Spleen (tissue), 11 donors: Measurements from ENCODE around the gene PDE4D. TPM values are rescaled to one million over a fixed set of nuclear protein-coding genes. Genes with fewer than 3 reads are reported as not detected.

Experiments
- DNase-seq: peaks from one replicate; pipeline ENCODE4 v3.0.0-alpha.2; 2020
- H3K27ac ChIP-seq, 8 donors: fragments of 200-600 bp; sonication (generic) in 7 of 8; 1 replicate in 4 of 8; 2 replicates in 4 of 8; pipeline versions ENCODE4 v1.5.0 to v1.8.0; 2016 to 2021; ENCODE audit warnings: inconsistent platforms in 4 of 8, mild to moderate bottlenecking in 4 of 8, moderate library complexity in 1 of 8
- H3K27me3 ChIP-seq, 7 donors: fragments of 200-600 bp; sonication (generic) in 6 of 7; replicated peaks in 1 of 7; 1 replicate in 4 of 7; 2 replicates in 3 of 7; pipeline versions ENCODE4 v1.5.0 to v1.8.0; 2016 to 2021; ENCODE audit warnings: inconsistent platforms in 3 of 7, mild to moderate bottlenecking in 1 of 7
- H3K36me3 ChIP-seq, 6 donors: fragments of 200-600 bp; sonication (generic) in 5 of 6; 1 replicate in 4 of 6; 2 replicates in 2 of 6; pipeline versions ENCODE4 v1.5.0 to v1.8.0; 2016 to 2021; ENCODE audit warnings: inconsistent platforms in 2 of 6
- H3K4me1 ChIP-seq, 6 donors: fragments of 200-600 bp; sonication (generic) in 5 of 6; 1 replicate in 3 of 6; 2 replicates in 3 of 6; pipeline versions ENCODE4 v1.5.0 to v1.8.0; 2016 to 2021; ENCODE audit warnings: inconsistent platforms in 3 of 6
- H3K4me3 ChIP-seq, 8 donors: fragments of 200-600 bp; sonication (generic) in 7 of 8; 1 replicate in 4 of 8; 2 replicates in 4 of 8; pipeline versions ENCODE4 v1.5.0 to v1.8.0; 2016 to 2021; ENCODE audit warnings: inconsistent platforms in 4 of 8, mild to moderate bottlenecking in 4 of 8, moderate library complexity in 2 of 8
- H3K9me3 ChIP-seq, 8 donors: fragments of 200-600 bp; sonication (generic) in 7 of 8; 1 replicate in 4 of 8; 2 replicates in 4 of 8; pipeline versions ENCODE4 v1.5.0 to v1.8.0; 2016 to 2021; ENCODE audit warnings: inconsistent platforms in 4 of 8
- CTCF ChIP-seq, 11 experiments: fragments of 200-600 bp in 7 of 11; fragments of 450-650 bp in 4 of 11; sonication (generic) in 4 of 11; IDR thresholded peaks in 8 of 11; conservative IDR thresholded peaks in 3 of 11; 1 replicate in 7 of 11; 2 replicates in 4 of 11; pipeline versions ENCODE4 v1.4.0 to v1.8.0; 2016 to 2021; ENCODE audit warnings: antibody characterized with exemption in 11 of 11, inconsistent platforms in 4 of 11, mild to moderate bottlenecking in 1 of 11
- POLR2A ChIP-seq, 3 donors: fragments of 450-650 bp; IDR thresholded peaks; one replicate each; pipeline ENCODE4 v1.5.1; 2017; ENCODE audit warnings: antibody characterized with exemption in 3 of 3, mild to moderate bottlenecking in 1 of 3
- POLR2AphosphoS5 ChIP-seq, 3 donors: sonication (generic); formaldehyde crosslinking; IDR thresholded peaks; one replicate each; pipeline ENCODE4 v1.5.1; 2017; ENCODE audit warnings: antibody characterized with exemption in 3 of 3
- WGBS, 5 donors: extraction: QIAGEN DNeasy Blood & Tissue Kit in 3 of 5; methylation state at CpG; one replicate each; pipeline versions ENCODE4 v1.1.5 to v1.1.7; 2013 to 2018; 5-methylcytosine and 5-hydroxymethylcytosine counted together
- intact Hi-C: fragments of 100-400 bp; cut with DNase I; formaldehyde crosslinking; loops from one replicate; pipeline ENCODE4 v1.15.0; 2023; ENCODE audit warnings: low total_unique reads
- polyA plus RNA-seq, 3 donors: library from polyadenylated mRNA; stranded (reverse); fragments of 200-250 nt; gene quantifications; one replicate each; pipeline ENCODE4 v1.2.1, GENCODE V29; 2013
- total RNA-seq, 7 donors: library from RNA; depleted of rRNA in 3 of 7; stranded (reverse); fragments of >200 nt in 3 of 7; fragmentation: NEBNext Ultra II Directional in 4 of 7; extraction: Animal tissue kit (Norgen Biotek cat#: 25700) in 4 of 7; gene quantifications; one replicate each; pipeline versions ENCODE4 v1.1.0 to v1.2.1, GENCODE V29; 2016 to 2021
- donor health status: healthy with polysubstance abuse.
- donor health status: DM: no; HTN: no; CAD: no; lungs with moderate emphysema.
- donor health status: DM: no; HTN: no; CAD: no.
- donor health status: Bipolar disorder and iron deficiency.
- donor health status: healthy.
- donor health status: DM: no; HTN: no; CAD: no.
- donor health status: DM: yes; HTN: yes; CAD: no.

Gene PDE4D
- total and polyA plus RNA-seq, 10 donors, result 0.88 to 51.8 (median 18.2) TPM

- intact Hi-C loops, result no loop called here
- H3K27ac ChIP-seq, result no peak overlapping the region
- WGBS, 5 donors, result 78 to 86% (median 79%) methylated on average over 5 of the region's 5 CpGs
Measured at GRCh38 chr5:58924306-58924705, 969.2 kb downstream of the PDE4D start.

DNA sequence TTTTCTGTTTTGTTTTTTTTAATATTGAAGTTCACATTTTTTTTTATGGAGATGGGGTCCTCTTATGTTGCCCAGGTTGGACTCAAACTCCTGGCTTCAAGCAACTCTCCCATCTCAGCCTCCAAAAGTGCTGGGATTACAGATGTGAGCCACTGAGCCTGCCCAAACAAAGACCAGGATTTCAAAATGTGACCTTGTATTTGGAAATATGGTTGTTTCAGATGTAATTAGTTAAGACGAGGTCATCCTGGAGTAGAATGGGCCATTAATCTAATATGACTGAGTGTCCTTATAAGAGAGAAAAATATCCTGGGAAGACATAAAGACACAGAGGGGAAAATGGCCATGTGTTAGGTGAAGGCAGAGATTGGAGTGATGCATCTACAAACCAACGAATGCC, 970.2 kb downstream of the PDE4D start:
- Histone ChIP-seq H3K4me1 (peaks cover 0 to 30% (median 13%) of the 10 kb centered on the region in 6 donors), H3K4me3 (no peak overlapping the region), H3K36me3 (no peaks in the 10 kb centered on the region), H3K27me3 (no peaks in the 10 kb centered on the region), H3K27ac (peak overlapping the region; percentile 44 to 80 (median 68)), H3K9me3 (no peaks in the 10 kb centered on the region)
- WGBS, 5 donors, result 75 to 89% (median 82%) methylated on average over 2 of the region's 2 CpGs
- intact Hi-C loops, result no loop called here
- TF ChIP-seq POLR2AphosphoS5 (IDR thresholded peaks at IDR 0.05), result no peak
- TF ChIP-seq POLR2A (IDR thresholded peaks at IDR 0.05), result no peak
- no peak for TF ChIP-seq CTCF (IDR thresholded peaks at IDR 0.05 in 8 of 11, conservative IDR thresholded peaks at IDR 0.05 in 3 of 11)
- no peak for DNase-seq

More at GRCh38 chr5:58924306-58924705, 969.2 kb downstream of the PDE4D start:
- no peak for TF ChIP-seq CTCF (IDR thresholded peaks at IDR 0.05 in 8 of 11, conservative IDR thresholded peaks at IDR 0.05 in 3 of 11)
- TF ChIP-seq POLR2AphosphoS5 (IDR thresholded peaks at IDR 0.05), result no peak
- TF ChIP-seq POLR2A (IDR thresholded peaks at IDR 0.05), result no peak
- DNase-seq, result no peak
- Histone ChIP-seq H3K4me1 (peaks cover 0 to 30% (median 13%) of the 10 kb centered on the region in 6 donors), H3K36me3 (no peaks in the 10 kb centered on the region), H3K9me3 (no peaks in the 10 kb centered on the region), H3K4me3 (no peak overlapping the region), H3K27me3 (no peaks in the 10 kb centered on the region)

DNA sequence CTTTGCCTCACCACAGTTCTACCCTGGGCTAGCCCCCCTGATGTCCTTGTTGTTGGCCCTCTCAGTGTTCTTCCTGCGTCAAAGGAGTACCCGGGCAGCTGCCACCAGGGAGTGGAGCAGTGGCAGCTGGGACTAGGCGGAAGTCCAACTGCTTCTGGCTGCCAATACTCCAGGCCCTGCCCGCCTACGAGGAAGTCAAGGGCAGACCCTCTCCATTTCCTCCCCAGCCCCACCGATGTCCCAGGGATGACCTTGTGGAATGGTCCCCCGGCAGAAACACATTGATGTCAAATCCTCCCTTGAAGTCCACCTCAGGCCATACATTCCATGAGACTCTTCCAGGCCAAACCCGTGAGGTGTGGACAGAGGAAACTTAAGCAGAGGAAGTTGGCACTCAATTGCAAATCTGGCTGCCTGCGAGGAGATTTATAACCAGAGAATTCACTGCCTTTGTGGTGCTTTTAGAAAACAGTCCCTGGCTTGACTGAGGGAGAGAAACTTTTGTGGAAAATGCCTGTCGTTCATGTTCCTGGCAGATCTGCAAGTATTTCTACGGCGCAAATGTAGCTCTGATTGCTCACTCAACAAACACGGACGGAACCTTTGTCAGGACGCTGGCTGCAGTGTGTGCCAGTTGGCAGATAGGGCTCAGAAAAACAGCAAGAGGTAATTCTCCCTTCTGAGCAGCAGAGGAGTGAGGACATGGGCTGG, 970.9 kb downstream of the PDE4D start:
- DNase-seq, result peak; percentile 86
- peaks cover 3 to 30% (median 13%) of the 10 kb centered on the region in 6 donors for H3K4me1 ChIP-seq
- peak overlapping the region; percentile 44 to 80 (median 68) for H3K27ac ChIP-seq

More for the DNA sequence above, 970.9 kb downstream of the PDE4D start:
- Histone ChIP-seq H3K36me3 (no peaks in the 10 kb centered on the region), H3K9me3 (no peaks in the 10 kb centered on the region), H3K27me3 (no peaks in the 10 kb centered on the region), H3K4me3 (peak overlapping the region in 1 of 8 donors; percentile 2)
- TF ChIP-seq POLR2A (IDR thresholded peaks at IDR 0.05), result no peak
- TF ChIP-seq POLR2AphosphoS5 (IDR thresholded peaks at IDR 0.05), result peak; percentile 65 to 86 (median 78)
- no peak for TF ChIP-seq CTCF (IDR thresholded peaks at IDR 0.05 in 8 of 11, conservative IDR thresholded peaks at IDR 0.05 in 3 of 11)
- 40 to 57% (median 42%) methylated on average over 15 of the region's 15 CpGs for WGBS, 5 donors
- intact Hi-C loops, result no loop called here
